ENCODE results near the gene PCSK2.

The PCSK2 gene

DNA sequence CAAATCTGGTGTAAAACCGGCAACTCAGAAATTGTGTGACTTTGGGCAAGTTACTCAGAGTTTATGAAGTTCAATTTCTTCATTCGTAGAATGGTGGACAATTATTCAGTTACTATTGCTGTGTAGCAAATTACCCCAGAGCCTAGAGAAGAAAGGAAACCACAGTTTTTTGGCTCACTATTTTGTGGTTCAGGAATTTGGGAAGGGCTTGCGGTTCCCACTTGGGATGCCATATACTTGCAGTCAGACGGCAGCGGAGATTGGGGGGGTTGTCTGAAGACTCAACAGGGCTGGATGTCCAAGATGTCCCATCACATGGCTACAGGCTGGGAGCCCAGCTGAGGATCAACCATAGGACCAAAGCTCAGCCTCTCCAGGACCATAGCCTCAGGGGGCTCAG lies 108.1 kb downstream of the PCSK2 start:
- no peak for DNase-seq (ENCODE audit: low spot score)

DNA sequence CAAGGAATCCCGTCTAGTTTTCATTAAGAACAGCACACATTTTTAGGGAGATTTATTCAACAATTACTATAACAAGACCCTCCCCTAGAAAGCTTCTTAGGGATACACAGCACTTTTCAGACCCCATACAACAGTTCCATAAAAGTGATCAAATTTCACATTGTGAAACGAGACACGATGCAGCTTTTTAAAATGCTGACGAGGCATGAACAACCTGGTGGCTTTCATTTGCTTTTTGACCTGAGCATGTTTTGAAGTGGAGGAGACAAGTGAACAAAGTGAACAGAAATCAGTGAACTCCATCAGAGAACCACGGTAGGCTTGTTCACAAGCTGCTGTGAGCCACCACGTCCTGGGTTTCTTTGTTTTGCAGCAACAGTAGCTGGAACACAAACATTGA lies 112.2 kb downstream of the PCSK2 start:
- no peak for DNase-seq (ENCODE audit: low spot score)

DNA sequence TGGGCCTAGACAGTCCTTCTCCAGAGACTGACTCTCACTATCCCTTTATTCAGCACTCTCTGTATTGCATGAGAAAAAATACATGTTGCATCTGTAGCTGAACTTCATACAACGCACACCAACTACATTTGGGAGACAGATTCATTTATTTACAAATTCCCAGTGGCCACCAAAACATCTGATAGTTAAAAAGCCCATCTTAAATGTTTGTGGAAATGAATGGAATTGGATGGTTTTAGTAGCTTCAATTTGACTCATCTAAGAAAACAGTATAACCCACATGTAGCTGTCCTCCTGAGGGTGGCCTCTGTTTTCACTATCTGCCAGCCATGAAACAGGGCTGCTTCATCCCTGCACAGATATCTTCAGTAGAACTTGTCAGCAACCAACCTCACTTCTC lies 116.3 kb downstream of the PCSK2 start:
- no peak for DNase-seq (ENCODE audit: low spot score)

DNA sequence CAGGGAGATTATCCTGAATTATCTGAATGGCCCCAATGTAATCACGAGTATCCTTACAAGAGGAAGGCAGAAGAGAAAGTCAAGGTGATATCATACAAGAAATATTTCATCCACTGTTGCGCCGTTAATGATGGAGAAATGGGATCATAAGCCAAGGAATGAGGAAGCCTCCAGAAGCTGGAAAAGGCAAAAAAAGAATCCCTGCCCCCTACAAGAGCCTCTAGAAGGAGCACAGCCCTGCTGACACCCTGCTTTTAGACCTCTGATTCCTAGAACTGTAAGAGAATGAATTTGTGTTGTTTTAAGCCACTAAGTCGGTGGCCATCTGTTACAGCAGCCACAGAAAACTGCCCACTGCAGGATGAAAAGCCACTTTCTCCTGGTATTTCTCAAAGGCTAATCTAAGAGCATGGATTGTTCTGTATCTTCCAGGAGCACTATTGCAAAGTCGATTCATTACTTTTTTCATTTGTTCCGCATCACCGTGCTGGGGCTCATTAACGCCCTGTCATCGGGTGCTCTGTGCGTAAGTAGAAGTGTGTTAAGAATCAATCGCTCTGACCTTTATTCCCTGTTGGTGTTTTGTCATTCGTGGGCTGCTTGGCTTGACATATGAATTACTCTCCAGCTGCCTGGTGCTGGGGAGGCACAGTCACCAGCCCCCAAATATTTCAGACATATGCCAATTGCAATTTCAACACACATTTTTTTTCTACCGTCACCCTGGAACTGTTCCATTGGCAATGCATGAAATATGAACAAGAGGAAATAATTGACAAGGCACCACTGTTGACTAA lies 117.0 kb downstream of the PCSK2 start:
- no peak for DNase-seq (ENCODE audit: low spot score)

DNA sequence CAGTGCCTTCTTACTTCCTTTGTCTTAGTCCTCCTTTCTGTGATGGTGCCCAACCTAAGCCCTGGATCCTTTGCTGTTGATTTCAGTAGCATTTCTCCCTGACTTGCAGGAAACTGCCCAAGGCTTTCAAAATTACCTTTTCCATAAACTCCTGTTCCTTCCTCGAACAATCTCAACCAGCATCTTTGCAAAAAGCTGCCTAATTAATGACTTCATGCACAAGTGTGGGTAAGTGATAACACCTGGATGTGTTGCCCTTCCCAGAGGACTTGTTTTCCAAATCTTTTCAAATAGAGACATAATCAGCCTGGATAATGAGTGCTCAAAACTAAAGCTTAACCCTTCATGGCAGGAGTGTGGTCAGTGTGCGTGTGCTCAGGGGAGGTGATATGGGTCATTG lies 118.0 kb downstream of the PCSK2 start:
- DNase-seq (ENCODE audit: low spot score) = no peak

DNA sequence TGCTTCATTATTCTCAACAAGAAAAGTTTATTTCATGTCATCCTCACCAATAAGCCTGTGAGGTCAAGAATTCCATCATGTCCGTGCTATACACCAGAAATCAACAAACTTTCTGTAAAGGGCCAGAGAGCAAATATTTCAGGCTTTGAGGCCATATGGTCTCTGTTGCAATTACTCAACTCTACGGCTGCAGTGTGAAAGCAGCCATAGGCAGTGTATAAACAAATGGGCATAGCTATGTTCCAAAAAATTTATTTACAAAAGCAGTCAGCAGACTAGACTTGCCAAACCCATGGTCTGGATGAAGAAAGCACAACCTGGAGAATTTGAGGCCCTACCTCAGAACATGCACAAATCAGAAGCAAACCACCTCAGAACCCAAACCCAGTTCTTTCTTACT lies 118.5 kb downstream of the PCSK2 start:
- no peak for DNase-seq (ENCODE audit: low spot score)

DNA sequence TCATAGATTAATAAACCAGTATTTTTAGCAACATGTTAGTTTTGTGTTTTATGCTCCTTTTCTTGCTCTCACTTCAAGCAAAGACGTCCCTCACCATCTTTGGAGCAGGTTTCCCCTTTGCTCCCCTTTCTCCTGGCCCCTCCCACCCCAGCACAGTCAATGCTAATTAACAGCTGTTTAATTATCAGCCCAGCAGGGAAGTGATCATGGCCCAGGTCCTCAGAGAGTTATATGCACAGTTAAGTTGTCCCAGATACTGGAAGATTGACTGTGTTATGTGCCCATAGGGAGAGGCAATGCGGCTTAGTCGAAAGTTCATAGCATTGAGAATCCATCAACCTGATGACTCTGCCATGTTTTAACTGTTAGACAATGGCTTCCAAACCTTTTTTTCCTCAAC lies 123.5 kb downstream of the PCSK2 start:
- no peak for DNase-seq (ENCODE audit: low spot score)

DNA sequence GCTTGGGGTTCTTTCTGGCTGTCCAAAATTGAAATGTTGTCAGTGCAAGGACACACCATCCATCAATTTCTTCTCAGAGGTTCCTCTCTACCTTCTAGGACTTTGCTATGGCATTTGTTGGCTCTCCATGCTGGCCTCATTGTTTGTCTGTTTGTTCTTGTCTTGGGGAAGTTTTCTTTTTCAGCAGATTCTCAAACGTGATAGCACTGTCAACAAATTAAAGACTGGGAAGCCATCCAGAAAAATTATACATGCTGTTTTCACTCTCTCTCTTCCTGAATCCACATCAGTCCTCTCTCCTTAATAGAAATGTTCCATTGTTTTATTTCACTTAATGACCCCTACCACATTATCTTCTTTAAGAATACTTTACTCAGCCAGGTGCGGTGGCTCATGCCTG lies 130.4 kb downstream of the PCSK2 start:
- no peak for DNase-seq (ENCODE audit: low spot score)

DNA sequence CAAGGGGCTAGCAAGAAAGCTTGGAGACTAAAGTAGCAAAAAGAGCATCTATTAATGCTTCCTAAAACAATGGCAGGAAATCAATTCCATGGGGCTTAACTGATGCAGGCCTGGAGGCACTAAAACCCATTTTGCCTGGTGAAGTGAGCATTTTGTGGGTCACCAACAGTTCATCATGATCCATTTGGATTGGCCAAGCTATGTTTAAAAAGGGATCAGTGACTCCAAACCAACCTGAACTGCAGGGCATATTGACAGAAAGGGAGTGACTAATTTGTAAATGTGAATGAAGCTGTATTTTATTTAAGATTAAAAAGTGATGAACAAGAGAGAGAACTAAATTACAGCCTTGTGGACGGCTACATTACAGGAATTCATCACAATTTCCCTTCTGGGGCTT lies 132.0 kb downstream of the PCSK2 start:
- no peak for DNase-seq (ENCODE audit: low spot score)

DNA sequence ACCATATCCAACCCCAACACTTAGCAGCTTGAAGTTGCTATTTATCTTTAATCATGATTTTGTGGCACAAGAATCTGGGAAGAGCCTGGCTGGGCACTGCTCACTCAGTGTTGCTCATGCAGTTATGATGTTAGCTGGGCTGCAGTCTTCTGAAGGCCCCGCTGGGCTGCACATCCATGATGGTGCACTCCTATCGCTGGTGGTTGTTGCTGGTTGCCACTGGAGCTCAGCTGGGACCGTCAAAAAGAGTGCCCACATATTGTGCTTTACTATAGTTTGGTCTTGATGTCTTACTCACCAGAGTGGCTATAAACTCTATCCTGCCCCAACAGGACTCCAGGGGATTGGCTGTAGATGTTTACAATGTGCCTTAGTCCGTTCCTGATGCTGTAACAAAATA lies 137.8 kb downstream of the PCSK2 start:
- DNase-seq (ENCODE audit: low spot score) = no peak

DNA sequence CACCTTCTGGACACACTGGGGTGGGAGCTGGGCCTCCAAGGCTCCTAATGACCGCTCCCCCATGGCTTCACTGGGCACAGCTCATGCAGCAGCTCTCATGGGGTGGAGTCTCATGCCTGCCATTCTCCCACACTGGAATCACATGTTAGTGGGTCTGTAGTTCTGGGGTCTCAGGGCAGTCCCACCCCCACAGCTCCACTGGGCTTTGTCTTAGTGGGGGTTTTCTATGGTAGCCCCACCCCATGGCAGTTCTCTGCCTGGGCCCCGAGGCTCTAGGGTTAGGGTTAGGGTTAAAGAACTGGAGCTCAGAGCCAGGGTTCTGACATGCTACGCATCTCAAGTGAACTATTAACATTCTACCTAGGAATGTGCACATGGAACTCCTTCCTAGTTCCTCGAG lies 139.0 kb downstream of the PCSK2 start:
- no peak for DNase-seq (ENCODE audit: low spot score)

DNA sequence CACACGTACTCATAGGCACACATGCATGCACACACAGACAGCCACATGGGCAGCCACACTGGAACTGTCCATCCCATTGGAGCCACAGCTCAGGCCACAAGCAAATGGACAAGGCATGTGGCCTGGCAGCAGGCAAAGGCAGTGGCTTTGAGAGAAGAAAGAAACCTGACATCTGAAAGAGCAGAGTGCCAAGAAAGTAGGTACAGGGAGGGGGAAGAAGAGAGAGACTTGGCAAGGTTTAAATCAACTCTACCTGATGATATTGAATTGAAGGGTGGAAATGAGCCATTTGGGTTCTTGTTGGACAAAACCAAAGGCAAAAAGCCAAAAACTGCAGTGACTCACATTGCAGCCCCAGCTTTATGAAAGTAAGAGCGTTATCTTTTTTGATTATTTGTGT lies 142.7 kb downstream of the PCSK2 start:
- no peak for DNase-seq (ENCODE audit: low spot score)

DNA sequence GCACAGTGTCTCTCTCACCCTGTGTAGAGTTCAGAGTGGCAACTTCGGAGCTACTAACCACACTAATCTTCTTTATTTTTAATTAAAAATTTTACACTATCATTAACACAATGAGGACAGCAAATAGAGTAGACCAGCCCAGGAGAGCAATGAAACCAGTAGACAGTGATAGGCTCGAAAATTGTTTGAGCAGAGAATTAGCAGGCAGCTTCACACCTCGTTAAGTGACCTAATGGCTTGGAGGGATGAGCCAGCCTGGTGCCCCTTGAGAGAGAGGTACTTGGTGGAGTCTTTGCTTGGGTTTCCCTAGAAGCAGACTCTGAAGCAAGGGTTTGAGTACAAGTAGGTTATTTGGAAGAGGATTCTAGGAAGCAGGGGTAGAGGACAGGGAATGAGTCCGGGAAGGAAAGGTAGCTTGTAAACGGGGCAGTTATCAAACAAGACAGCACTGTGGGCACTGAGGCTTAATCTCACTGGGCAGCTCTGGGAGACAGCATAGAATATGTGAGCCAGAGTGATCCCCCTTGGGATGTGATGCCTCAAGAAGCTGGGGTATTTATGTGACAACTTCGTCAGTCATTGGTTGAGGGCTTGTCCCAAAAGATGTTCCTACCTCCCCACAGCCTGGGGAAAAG lies 146.1 kb downstream of the PCSK2 start:
- DNase-seq (ENCODE audit: low spot score) = no peak

DNA sequence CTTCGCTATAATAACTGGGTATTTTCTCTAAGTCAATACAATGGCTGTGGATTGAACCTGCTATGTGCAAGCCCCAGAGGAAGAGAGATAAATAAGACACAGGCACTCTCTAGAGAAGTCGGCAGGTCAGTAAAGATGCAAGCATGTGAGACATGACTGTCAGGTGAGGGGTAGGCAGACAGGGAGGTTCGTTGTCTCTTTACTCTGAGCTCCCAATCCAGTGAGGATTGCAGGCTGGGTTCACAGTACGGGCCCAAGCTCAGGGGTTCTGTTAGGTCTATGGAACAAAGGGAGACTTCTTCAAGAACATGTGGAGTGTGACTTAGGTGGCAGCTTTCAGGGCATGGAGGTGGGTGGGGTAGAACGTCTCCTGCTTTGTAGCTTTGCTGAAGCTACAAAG lies 147.2 kb downstream of the PCSK2 start:
- DNase-seq (ENCODE audit: low spot score) = no peak

DNA sequence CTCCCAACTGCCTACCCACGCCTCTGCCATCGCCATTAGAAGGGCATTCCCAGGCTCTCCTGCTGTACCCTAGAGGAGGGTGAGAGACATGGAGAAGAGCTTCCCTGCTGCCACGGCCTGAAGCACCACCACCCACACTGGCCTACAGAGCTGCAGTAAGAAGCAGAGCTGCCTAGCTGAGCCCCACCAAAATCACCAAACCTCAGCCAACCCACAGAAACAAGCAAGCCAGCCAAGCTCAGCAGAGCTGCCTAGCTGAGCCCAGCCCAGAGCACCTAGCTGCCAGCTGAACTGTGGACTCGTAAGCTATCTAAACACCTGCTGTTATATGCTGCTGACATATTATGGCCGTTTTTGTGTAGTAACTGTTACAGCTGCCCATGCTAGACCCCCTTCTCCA lies 149.2 kb downstream of the PCSK2 start:
- DNase-seq (ENCODE audit: low spot score) = no peak

DNA sequence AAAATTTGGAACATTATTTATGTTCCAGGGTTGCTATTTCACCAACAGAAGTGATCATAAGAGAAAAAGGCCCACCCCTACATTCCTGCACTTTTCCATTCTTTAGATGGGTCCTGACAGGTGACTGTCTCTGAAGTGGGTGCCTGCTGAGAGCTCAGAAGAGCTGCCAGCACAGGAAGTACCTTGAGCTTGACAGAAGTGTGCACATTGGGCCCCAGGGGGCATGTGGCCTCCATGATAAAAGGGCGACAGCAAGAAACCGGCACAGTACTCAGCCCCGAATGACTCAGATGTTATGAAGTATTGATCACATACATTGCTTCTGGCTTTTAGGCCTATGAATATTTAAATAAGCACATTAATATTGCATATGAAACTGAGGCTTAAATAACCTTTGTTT lies 150.4 kb downstream of the PCSK2 start:
- DNase-seq (ENCODE audit: low spot score) = no peak

DNA sequence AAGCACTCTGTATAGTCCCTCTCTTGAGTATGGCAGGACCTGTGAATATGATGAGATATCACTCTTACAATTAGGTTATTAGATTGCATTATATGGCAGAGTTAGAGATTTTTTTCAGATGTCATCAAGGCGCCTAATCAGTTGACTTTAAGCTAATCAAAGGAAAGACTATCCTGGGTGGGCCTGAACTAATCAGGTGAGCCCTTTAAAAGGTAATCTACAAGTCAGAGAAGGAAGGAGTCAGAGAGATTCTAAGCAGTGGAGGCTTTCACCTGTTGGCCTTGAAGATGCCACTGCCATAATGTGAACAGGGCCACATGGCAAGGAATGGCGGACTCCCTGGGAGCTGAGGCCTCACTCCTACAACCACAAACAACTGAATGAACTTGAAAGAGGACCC lies 152.8 kb downstream of the PCSK2 start:
- DNase-seq (ENCODE audit: low spot score) = no peak

DNA sequence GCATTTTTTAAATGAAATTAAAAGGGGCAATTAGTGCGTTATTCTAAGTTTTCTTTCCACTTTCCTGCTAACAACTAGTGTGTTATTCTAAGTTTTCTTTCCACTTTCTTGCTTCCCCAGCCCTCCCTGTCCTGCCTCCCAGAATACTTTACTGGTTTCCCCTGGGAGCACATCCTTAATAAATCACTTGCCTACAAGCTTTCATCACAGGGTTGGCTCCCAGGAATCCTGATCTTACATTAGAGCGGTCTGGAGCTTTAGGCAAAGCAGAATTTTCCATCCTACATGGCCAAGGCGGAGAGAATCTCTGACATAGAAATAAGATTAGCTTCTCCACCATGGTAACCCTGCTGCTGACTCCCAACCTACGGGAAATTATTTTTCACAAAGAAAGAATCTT lies 154.0 kb downstream of the PCSK2 start:
- DNase-seq (ENCODE audit: low spot score) = no peak

DNA sequence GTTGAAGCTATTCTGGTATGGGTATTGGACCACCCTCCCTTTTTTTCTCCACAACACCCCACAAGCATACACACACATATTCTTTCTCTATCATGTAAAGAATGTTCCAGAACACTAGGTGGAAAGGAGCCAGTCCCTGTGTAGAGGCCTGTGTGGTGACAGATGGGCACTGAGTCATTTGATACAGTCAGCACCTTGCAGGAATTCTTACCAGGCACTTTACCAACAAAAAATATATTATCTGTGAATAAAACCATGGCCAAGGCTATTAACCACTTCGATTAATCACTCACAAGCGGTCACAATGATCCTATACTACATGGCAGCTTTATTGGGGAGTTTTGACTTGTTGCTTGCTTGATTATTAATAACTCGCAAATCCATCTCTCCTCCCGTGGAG lies 154.9 kb downstream of the PCSK2 start:
- DNase-seq (ENCODE audit: low spot score) = no peak

DNA sequence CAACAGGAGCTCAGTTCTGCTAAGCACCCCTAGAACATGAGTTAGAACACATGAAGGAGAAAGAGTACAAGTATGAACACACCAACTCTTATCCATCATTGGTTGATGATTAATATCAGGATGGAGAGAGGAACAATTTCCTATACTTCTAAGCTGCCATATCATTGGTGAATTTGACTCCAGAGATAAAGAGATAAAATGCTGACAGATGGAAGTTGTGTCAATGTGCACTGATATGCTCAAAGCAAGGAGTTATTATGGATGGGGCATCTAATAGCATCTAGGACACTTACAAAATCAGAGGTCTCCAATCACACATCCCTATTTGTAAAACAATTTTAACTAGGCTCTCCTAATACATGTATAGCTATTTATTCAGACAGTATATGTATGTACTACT lies 159.0 kb downstream of the PCSK2 start:
- no peak for DNase-seq (ENCODE audit: low spot score)

DNA sequence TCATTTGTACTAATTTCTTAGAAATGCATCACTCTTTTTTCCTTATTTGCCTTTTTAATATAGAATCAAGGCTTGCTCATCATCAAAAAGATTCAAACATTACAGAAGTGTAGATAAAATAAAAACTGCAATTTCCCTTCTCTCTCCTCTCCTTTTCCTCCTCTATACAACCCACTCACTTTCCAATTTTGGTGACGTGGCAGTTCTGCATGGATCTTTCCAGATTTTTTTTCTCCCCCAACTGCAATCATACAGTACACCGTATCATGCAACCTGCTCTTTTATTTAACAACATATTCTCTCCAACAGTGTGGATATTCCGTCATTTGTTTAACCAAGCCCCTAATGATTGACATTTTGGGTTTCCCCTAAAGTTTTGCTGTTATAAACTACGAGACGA lies 163.8 kb downstream of the PCSK2 start:
- DNase-seq (ENCODE audit: low spot score) = no peak

DNA sequence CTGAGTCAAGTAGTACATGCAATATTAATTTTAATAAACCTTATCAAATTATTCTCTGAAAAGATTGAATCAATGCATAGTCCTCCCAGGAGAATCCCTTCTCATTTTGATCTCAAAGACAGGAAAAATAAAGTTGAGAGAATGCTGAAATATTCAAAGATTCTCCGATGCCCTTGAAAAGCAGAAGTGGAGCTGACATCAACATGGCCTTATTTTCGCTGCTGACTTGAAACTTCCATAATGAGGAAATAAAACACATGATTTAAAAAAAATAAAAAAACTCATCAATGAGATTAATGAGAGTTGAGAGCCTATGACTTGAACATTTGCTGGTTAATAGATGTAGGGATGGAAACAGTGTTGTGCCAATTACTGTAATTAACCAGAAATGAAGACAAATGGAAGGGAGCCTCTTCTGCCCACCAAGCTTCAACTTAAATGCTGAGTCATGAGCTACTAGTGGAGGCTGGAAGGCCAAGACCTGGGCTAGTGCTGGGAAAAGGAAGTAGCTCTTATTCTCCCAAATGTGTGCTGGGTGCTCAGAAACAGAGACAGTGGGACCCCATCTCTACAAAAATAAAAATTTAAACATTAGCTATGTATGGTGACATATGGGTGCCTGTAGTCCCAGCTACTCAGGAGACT lies 164.4 kb downstream of the PCSK2 start:
- no peak for DNase-seq (ENCODE audit: low spot score)

DNA sequence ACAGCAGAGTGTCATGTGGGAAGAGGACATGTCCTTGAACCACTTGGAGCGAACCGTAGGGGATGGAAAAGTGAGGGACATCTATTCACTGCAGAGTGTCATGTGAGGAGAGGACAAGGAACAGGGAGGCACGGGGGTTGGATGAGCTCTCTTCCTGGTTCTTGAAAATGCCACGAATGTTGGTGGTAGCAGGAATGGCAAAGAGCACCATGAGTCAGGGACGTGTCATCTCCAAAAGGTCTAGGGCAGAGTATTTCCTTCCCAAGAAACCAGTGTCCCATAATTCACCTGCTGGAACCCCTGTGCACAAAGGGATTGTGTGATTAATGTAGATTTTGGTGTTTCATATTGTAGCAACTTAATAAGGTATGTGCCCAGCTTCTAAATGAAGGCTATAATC lies 167.6 kb downstream of the PCSK2 start:
- no peak for DNase-seq (ENCODE audit: low spot score)

DNA sequence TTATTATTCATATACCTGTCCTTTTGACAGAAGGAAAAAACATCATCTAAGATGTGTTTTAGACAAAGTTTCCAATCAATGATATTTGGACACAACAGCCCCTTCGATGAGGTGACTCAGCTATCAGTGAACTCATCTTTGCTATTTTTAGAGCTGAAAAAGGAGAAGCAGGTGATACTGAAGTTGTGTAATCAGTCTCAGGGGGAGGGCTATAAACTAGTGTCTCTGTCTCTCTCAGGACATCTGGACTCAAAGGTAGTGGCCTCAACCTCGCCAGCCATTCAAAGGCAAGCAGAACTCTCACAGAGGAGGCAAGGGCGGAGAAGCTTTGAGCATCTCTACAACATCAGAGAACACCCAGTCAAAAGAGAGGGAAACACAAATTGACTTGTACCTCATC lies 168.9 kb downstream of the PCSK2 start:
- DNase-seq (ENCODE audit: low spot score) = no peak
